ENCODE results near the gene SEPTIN5.
"Not testable (repeated sequence)": the region's sequence is repeated elsewhere in the genome, so short reads cannot be mapped to it uniquely, and the experiment has no call there.

GRCh38 chr22:19676437-19676836 is 37.9 kb upstream of the SEPTIN5 start:
- not testable (repeated sequence) for TF ChIP-seq EZH2phosphoT487 (IDR thresholded peaks at IDR 0.05; ENCODE audit: unreplicated experiment); POLR2AphosphoS5 (IDR thresholded peaks at IDR 0.05; ENCODE audit: low read depth); CTCF (conservative IDR thresholded peaks at IDR 0.05; ENCODE audit: low read depth in 2 of 2); ETS1 (IDR thresholded peaks at IDR 0.05); ZNF331 (CRISPR knock-in tag; IDR thresholded peaks at IDR 0.05; ENCODE audit: low read depth); EZH2 (IDR thresholded peaks at IDR 0.05; ENCODE audit: low read depth, unreplicated experiment); REST (IDR thresholded peaks at IDR 0.05; ENCODE audit: unreplicated experiment)
